Stimulated activated CD8-positive, alpha-beta memory T cell treated with anti-CD3 and anti-CD28 coated beads, Interleukin-7, amount 100 ng/mL, for 1 hour (primary cell): ENCODE measurements around the gene DPCD.

ENCODE experiments used
- DNase-seq, 2 donors: peaks; one replicate each; pipeline ENCODE4 v3.0.0-alpha.2; 2020; ENCODE audit warnings: low read depth in 2 of 2

Gene DPCD

DNA sequence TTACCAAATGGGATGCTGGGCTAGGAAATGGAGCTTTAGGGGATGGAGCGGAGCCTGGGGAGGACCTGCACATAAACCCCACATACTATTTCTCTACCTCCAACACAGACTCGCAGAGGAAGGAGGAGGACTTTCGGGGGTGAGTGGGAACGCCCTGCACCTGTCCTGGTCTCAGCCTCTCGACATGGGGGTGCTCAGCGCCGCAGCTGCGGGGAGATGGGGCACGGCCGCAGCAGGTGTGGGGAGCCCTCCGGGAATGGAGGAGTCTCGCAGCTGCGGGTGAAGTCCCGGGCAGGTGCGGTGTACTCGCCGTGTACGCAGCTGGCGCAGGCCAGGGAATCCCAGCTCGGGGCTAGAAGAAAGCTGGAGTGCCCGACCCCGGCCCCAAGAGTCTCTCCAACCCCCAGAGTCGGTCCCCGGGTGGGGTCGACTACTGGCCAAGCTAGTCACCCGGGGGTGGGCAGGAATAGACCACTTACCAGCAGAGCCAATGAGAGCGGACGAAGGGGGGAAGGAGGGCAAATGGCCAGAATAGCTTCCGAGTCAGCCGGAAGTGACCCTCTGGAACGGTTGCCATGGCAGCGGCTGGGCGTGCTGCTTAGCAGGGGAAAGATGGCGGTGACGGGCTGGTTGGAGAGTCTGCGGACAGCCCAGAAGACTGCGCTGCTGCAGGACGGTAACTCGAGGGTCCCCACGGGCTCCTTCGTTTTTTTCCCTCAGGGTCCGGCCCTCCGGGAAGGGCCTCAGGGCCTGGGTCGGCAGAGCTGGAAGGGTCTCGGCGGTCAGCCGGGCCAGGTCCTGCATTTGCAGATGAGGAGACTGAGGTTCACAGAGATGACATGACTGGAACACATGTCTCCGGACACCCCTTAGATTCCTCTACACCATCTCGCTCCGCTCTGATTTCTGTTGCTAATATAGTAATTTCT, at the start of gene DPCD, which contains the start of gene POLL:
Gene DPCD (plus strand): TSS at position 597 of the 929 bp plus-strand sequence. CDS start 16 bp downstream, at position 613.
Gene POLL (minus strand): TSS at position 533 of the 929 bp plus-strand sequence. CDS start 897 bp downstream, outside the sequence.
- DNase-seq: peak; percentile 74 to 82

DNA sequence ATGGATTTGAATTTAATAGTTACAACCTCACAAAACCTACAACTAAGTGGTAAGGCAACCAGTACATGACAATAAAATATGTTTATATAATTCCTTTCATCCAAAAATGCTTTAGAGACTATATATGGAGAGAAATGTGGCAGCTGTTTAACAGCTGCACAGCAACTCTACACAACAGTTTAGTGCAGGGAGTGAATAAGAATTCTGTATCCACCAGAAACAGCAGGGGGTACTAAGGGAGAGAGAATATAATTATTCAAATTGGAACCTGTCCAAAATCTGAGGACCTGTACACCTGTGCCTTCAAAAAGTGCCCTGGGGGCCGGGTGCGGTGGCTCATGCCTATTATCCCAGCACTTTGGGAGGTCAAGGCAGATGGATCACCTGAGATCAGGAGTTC, 49.7 kb upstream of the DPCD start:
- no peak for DNase-seq

DNA sequence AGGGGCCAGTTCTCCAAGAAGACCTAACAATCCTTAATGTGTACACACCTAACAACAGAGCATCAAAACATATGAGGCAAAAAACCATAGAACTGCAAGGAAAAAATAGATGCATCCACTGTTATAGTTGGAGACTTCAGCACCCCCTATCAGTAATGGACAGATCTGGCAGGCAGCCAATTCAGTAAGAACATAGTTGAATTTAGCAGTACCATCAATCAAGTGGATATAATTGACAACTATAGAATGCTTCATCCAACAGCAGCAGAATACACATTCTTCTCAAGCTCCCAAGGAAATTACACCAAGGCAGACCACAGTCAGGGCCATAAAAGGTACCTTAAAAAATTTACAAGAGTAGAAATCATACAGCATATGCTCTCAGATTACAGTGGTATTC, 42.2 kb upstream of the DPCD start:
- no peak for DNase-seq

DNA sequence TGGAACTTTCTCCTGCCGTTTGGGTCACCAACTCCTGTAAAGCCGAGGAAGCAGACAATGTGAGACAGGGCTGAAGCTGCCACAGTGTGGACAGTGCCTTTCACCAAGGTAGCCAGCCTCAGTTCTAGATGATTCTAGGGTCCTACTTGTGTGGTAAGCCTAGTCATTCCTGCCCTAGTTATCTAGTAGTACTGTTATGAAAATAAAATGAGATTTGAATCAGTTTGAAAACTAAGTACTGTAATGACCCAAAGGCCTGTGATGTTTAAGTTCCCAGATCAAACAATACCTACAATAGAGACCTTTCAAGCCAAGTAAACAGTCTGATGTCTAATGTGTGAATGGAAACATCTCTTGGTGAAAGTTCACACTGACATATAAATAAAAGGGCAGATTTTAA, 37.2 kb upstream of the DPCD start:
- DNase-seq: no peak

DNA sequence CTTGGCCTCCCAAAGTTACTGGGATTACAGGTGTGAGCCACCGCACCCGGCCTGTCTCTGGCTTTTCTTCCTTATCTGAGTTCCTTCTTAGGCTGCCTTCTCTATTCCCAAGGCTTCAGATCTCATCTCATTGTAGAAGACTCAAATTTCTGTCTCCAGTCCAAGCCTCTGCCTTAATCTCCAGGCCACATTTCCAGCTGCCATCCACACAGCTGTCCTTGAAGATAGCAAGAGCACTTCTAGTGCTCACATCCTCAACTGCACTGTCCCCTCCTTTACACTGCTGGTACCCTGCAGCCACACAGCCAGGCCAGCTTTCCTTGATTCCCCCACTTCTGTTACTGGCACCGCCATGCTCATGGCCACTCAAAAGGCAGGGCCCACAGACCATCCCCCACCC, 35.7 kb upstream of the DPCD start:
- no peak for DNase-seq

DNA sequence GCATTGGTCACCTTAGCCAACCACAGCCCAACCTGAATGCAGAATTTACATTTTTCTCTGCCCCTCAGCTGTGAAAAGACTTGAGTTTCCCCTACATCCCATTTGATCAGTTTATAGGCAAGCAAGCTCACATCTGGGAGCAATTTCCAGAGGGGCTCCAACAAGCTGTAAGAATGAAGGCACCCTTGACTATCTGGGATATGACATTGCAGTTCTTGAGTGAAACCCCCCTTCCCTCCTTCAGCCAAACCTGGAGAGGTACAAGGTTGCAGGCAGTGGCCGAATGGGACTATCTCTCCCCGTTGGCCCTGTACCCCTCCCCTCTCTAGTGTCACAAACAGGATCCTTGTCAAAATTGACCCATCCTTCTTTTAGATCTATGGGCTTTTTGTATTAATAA, 30.6 kb upstream of the DPCD start:
- DNase-seq: no peak

DNA sequence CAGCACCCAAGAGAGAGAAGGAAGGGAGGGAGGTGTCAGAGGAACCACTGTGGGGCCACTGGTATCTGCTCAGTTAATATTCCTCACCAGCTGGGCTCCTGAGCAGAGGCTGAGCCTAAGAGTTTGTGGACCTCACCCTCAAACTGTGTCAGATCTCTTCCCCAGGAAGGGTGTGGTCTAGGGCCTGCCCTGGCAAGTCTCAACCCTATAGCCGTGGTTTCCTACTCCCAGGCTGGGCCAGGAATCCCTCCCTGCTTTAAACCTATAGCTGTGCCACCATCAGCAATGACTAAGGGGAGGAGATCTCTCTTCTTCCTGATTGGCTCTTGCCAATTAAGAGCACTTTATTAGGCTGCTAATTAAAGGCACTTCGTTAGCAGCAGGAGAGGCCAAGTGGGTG, 29.9 kb upstream of the DPCD start:
- DNase-seq: no peak

DNA sequence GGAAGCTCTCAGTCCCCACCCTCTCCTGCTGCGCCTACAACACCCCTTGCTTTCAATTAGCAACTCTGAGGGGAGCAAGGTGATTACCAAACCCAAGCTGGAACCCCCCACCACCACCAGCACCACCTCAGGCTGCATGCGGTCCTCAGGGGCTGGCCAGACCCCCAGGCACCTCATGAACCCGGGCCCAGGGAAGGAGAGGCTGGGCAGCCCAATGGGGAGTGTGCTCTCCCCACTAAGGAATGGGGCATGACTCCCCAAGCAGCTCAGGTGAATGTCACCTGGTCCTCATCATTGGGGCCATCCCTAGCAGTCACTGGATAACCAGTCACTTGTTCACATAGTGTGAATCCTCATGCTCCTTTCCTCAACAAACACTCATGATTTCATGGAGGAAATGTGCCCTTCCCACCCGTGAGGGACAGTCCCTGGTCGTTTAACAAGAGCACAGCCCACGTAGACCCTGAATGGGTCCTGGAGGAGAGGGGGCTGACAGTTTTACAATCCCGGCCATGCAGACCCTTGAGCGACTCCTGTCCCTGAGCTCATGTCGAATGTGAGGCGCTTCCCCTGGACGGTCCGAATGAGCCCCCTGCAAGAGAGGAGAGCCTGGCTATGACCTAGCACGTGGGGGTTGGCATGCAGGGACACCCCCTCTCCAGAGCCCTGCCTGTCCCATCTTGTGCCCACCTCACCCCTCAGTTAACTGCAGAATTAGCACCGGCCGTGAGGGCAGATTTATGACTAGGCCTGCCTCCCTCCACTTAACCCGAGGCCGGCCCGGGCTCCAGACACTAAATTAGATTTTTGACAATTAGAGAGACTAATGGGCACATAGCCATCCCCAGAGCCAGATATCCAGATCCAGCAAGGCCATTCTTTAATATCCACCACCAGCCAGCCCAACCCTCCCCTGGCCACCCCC, 29.2 kb upstream of the DPCD start:
- DNase-seq: no peak

DNA sequence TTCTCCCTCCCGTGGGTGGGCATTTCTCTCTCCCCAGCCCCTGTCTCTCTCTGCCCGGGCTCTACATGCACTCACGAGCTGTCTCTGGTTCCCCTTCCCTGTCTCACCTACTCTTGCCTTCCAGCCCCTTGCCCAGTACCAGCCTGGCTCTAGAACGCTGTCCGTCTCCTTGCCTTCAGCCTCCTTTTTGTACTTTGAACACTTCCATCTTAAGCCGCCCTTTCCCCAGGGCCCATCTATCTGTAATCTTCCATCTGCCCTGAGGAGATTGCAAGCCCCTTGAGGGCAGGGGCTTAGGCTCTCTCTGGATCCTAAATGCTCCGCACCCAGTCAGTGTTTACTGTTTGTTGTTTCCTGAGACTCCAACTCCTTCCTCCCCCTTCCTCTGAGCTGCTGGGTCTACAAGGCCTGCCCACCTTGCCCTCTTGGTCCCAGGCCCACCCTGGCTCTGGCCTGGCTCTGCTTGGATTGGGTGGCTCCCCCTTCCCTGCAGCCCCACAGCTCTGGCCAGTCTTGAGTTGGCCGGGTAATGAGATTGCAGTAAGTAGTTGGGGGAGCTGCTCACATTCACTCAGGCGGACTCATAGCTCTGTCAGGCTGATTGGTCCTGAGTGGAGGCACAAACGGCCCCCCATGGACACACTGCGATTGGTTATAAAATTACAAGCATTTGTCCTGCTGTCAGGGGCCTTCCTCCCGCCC, 28.4 kb upstream of the DPCD start:
- no peak for DNase-seq

DNA sequence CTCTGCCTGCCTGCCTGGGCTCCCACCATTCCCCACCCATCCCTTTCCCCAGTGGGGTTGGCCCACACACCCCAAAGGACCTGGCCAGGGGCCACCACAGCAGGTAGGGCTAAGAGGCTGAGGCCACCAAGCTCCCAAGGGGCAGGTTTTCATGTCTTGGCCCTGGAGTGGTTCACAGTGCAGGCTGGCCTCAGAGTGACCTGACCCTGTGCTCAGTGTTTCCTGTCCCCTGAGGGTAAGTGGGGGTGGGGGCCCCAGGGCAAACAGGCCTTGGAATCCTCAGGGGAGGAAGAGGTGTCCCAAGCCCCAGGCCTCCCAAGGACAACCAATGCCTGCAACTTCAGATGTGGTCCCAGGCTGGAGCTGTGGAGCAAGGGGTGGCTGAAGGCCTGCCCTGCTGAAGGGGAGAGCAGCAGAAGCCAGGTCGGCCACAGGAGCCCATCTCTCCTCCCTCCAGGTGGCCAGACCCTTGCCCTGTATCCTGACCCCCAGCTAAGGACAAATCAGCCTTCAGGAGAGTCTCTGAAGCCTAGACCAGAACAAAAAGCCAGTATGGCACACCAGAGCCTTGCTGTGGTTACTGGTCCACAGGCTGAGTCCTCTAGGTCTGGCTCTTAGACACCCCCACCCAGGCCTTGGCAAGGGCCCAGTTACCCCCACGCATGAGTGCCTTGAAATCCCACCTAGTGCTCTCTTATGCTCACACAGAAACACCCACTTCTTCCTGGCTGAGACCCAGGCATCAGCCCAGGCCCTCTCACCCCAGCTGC, 27.6 kb upstream of the DPCD start:
- DNase-seq: no peak

DNA sequence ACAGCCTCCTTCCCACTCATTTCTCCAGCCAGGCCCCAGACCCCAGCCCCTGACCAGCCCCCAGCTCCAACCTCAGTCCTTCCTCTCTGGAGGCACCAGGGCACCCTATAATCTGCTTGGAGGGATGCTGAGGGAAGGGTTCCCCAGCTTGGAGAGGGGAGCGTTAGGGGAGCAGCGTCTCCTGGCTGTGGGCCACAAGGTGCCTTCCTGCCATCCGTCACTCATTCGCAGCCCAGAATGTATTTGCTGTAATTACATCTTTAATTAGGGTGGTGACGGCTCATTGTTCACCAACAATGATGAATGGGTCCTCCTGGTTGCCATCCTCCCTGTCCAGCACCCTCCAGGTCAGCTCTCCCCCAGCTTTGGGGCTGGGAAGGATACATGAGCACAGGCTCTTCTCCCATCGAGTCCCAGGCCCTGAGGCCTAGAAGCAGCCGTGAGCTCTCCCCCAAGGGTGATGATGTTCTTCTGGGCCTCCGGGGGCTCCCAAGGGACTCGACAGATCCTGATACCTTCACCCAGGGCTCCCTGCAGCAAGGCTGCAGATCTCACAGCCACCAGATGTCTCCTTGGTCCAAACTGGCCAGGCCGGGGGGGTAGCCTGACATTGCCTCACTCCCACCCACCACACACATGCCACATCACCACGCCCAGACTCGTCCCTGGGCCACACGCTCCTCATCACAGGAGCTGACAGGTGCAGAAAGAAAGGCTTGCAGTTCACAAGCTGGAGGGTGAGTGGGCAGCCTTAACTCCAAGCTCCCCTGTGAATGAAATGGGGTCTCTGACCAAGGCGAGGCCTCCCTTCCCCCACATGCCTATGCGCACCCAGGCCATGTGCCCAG, 26.8 kb upstream of the DPCD start:
- DNase-seq: no peak

DNA sequence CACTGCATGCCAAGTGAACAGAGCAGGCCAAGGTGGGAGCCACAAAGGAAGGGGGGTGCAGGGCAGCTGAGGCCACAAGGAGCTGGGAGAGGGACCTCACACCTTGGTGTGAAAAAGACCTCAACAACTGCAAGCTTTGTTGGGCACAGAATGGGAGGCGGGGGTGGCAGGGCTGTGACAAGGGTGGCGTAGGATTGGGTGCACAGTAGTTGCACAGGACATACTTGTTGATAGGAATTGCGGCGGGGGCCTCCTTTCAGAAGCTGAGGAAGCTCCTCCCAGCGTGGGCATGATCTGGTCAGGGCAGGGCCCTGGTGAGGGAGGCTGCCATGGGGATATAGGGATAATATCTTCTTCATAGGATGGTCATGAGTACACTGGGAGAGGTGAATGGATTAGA, 25.9 kb upstream of the DPCD start:
- no peak for DNase-seq

DNA sequence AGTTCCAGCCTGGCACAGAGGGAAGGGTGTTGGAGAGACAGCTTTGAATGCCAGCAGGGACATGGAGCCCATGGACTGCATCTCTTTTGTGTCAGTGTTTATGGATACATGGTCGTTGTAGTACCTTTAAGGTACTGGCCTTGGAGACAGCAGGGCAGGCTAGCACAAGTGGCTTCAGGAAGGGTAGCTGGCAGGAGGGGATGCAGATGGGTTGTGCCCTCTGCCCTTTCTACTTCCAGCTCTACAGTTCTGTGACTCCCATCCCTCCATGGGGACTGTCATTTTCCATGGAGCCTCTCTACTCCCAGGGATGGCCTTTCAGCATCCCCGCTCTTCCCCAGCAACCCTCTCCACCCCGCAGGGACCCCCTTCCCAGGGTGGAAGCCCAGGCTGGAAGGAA, 25.1 kb upstream of the DPCD start:
- no peak for DNase-seq

DNA sequence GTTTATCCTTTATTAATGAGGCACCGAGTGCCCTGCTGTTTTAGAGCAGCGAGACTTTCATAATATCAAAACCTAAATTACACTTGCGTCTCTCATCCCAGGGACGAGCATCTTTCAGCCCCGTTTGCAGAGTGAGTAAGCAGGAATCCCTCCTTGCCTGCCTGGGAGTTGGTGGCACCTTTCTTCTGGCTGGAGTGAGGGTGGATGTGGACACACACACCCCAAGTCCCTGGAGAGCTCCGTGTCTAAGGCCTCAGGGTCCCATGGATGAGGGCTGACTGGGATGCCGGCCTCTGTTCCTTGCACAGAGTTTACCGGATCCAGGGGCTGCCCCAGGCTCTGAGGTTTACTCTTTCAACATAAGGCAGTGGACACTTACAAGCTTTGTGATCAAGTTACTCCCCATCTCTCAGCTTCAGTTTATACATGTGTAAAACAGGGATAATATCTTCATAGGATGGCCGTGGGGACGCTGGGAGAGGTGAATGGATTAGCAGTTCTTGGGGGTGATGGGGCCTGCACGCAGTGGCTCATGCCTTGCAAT, 24.6 kb upstream of the DPCD start:
- no peak for DNase-seq

DNA sequence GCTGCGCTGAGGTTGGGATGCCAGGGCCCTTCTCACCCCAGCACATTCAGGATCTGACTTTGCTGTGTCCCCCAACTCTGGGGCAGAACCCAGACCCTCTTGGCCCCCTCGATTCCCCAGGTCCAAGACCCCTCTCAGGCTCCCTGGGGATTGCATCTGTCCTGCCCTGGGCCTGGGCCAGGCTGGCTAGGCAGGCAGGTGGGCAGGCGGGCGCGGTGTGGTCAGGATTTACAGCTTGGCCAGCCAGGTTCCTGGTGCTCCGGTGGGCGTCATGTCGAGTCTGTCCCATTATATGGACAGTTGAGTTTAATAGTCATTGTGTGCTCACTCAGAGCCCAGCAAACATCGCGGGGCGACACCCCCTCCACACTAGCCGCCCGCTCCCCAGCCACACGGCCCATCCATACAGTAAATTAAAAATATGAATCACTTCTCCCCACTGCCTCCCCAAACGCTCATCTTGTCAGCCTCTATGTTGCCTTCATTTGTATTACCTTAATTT, 23.6 kb upstream of the DPCD start:
- no peak for DNase-seq

DNA sequence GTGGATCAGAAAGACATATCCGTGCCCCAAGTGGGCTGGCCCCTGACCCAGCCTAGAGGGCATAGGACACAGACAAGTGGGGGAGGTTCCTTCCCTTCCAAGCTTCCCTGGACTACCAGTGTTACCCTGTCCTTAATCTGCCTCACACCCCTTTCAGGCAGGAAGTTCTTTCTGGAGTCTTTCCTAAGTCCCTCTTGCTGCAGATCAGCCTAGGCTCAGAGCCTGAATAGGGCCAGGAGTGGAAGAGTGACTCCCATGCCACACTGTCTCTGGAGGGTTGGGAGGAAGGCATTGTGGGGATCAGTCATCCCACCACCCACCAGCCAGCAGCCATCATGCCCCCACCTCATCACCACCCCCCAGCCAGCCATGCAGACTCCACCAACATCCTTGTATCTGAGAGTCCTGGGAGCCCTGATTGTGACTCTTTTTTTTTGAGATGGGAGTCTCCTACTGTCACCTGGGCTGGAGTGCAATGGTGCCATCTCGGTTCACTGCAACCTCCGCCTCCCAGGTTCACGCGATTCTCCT, 22.7 kb upstream of the DPCD start:
- DNase-seq: no peak

DNA sequence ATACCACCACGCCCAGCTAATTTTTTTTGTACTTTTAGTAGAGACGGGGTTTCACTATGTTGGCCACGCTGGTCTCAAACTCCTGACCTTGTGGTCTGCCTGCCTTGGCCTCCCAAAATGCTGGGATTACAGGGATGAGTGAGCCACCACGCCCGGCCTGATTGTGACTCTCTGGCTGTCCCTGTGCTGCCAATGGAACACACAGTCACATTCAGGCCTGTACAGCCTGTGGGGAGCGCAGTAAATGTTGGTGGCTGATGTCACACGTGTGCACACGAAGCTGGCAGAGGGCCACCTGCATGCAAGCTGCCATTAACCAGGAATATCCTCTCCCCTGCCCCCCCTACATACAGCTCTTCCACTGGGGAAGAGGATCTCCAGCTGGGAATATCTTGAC, 22.2 kb upstream of the DPCD start:
- no peak for DNase-seq

DNA sequence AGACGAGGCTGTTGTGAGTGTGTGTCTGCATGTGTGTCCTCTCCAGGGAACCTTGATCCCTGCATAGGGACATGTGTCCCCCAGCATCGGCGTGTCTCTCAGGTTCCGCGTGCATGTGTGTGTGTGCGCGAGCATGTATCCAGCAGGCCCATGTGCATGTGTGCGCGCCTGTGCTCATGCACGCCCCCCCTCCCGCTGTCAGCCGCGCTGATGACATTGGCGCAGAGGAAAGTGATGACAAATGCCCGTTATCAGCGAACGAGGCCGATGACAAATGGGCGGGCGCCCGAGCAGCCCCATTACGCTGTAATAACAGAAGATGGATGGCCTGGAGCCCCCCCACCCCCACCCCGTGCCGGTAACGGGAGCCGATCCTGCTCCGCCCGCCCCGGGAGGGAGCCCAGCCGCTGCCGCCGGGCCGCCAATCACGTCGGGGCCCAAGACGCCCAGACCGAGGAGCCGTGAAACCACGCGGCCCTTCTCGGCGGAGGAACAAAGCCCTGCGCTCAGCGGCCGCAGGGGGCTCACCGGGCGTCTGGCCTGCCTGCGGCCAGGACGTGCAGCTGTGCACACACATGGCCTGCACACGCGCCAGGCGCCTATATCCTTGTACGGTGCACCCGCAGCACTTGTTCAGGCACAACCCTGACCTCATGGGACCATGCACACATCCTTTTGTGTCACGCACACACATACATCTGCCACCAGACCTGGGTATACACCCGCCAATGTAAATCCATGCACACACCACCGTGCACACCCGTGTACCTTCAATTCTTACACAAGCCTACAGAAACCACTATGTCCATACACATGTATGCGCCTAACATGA, 21.6 kb upstream of the DPCD start:
- DNase-seq: no peak
